HG02884 (cell line): ENCODE measurements around the gene IGSF3.
"Not testable (repeated sequence)": the region's sequence is repeated elsewhere in the genome, so short reads cannot be mapped to it uniquely, and the experiment has no call there.

ENCODE experiments used
- ATAC-seq: cut with Tn5 transposase; IDR thresholded peaks from one replicate; pipeline ENCODE4 v1.9.1; 2021; ENCODE audit warnings: mild to moderate bottlenecking, moderate library complexity; ENCODE audit not compliant: unreplicated experiment

IGSF3 gene

DNA sequence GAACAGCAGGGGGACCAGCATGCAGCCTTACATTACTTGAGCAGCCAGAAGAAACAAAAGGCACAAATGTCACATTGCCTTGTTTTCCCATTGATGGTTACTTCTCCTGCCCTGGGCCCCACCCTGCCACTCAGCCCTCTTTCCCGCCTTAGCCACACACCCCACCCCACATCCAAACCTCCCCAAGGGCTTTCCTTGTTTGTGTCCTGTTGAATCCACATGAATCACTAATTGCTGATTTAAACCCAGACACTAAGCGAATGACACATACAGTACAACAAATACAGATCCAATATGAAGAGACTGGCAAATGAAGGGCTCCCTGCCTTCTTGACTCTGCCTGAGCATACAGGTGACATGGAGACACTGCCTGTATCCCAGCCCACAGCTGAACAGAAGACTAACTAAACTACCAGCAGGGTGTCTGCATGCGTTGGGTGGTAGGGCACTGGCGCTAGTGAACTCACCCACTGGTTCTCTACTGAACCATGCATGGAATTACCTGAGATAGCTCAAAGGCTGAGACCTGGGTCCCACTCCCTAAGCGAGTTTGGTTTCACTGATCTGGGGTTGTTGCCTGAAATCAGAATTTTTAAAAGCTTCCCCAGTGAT lies 3.1 kb downstream of the IGSF3 start:
- ATAC-seq: no peak

DNA sequence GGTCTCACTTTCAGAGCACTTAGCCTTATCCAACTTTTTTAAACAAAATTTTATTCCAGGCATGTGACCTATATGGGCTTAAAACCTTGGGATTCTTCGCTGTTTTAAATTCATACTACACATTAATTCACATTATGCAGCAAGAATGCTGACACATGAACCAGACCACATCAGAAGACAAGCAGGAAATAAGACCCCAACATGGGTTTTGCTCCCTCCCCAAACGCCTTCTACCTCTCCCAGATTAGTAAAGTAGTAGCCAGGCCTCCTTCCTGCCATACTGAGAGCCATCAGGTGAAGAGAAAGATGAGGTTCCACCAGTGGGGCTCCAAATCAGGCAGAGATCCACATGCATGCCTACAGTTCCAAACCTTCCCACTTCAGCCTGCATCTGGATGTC lies 3.7 kb downstream of the IGSF3 start:
- no peak for ATAC-seq

DNA sequence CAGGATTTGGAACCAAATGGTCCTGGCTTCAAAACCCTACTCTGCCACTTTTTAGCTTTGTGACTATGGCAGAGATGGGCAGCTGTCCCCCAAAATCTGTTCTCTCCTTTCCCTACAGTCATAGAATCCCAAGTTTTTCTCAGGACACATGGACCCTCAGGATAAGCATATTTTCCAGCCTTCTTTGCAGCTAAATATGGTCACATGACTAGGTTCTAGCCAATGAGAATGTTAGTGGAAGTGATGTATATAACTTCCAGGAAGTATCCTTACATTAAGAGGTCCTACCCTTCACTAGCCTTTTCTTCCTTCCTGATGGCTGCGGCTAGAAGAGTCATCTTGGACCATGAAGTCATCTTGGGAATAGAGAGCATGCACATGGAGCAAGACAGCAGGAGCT lies 5.9 kb downstream of the IGSF3 start:
- no peak for ATAC-seq

DNA sequence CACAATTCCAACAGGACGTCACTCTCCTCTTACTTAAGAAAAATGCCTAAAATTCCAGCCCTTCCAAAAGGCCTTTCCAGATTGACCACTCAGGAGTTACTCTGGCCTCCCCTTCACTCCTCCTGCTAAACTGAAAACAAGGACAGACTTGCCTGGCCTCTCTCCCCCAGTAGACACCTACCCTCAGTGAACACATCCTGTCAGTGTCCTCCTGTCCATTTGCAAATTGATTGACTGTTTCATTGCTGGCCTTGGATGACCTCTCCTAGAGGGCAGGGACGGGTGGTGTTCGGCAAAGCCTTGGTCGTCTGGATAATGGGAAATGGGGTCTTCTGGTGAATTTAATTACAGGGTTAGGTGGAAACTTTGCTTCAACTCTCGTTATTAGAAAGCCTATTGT lies 8.9 kb downstream of the IGSF3 start:
- not testable (repeated sequence) for ATAC-seq

DNA sequence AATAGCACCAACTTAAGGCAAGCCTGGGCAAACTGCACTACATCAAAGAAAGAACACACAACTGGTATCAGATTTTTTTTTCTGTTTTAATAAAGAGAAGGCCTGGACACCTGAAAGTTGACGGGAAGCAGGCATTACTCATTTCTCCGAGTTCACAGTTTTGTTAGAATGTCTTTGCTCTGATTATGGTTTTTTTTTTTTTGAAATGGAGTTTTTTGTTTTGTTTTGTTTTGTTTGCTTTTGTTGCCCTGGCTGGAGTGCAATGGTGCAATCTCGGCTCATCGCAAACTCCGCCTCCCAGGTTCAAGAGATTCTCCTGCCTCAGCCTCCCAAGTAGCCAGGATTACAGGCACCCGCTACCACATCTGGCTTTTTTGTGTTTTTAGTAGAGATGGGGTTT lies 9.7 kb downstream of the IGSF3 start:
- not testable (repeated sequence) for ATAC-seq

DNA sequence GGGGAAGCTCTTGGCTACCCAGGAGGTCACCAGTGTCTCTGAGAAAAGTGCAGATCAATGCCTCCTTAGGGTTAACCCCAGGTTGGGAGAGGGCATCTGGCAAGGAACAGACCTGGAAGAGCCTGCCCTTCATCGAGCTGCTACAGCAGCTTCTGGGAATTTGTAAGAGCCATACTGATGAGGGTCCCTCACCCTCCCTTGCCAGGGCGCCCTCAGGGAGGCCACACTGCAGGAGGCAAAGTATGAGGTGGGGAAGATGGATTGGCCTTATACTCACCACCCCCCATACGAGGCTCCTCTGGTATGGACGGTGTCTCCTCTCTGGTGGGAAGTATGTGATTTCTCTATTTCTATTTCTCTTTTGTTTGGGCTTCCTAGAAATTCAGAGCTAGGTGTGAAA lies 13.2 kb downstream of the IGSF3 start:
- no peak for ATAC-seq

DNA sequence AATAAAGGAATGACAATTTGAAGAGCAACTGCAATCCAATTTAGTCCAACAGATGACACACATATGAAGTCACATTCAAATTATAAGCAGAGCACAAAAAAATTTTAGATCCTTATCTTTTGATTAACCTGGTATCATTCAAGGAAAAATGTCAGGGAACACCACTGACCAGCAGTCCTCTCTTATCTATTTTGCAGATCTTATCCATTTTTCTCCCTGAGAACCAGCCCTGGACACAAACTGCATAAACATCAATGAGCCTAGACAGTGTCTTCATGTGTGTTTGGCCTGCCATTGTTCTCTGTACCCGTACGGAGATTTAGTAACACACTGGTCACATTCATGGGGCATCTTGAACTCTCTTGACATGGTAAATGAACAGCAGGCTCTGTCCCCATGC lies 14.9 kb downstream of the IGSF3 start:
- not testable (repeated sequence) for ATAC-seq

DNA sequence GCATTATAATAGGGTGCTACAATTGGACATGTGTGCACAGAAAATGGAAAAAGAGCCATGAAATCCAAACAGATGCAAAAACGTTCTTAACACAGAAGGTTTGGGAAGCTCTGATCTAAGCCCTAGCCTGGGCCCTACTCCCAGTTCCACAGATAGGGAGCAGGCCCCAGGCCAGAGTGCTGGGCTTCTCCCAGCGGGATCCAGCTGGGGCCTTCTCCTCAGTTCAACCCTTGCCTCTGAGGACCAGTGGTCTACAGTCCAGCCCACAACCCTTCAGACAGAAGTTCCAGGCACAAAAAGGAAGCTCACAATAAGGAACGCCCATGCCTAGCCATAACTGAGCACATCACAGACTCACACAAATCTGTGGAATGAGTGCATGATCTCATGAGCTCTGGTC lies 16.8 kb downstream of the IGSF3 start:
- not testable (repeated sequence) for ATAC-seq

DNA sequence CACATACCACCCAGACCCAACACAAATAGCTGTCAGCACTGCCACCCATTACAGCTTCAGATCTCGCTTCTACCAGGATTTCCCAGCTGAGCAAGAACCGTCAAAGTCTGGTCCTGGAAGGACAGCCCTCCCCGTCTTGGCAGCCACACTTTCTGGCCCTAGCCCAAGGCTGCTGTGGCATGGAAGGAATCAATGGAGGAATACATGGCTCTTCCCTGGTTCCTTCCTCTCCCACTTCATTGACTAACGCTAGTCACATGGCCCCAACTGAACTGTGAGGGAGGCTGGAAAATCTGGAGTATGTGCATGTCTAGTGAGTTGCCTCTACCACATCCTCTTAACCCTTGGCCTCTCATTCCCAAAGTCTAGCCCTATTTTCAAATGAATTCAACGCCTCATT lies 18.5 kb downstream of the IGSF3 start:
- not testable (repeated sequence) for ATAC-seq

DNA sequence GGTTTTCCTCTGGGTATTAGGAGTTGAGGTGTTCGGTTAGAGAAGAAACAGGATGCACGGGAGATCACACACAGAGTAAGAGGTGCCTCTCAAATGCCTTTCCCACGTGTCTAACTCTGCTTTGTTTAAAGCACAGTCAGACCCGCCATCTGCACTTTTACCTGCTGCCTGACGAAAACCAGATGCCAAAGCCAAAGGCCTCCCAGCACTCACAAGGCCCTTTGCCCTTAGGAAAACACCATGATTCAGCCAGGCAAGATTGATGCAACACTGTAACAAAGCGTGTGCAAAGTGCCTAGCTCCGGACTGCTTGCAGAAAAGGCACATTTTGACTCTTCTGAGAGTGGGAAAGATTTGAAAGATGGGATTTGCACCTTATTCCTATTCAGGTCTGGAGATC lies 19.2 kb downstream of the IGSF3 start:
- not testable (repeated sequence) for ATAC-seq

DNA sequence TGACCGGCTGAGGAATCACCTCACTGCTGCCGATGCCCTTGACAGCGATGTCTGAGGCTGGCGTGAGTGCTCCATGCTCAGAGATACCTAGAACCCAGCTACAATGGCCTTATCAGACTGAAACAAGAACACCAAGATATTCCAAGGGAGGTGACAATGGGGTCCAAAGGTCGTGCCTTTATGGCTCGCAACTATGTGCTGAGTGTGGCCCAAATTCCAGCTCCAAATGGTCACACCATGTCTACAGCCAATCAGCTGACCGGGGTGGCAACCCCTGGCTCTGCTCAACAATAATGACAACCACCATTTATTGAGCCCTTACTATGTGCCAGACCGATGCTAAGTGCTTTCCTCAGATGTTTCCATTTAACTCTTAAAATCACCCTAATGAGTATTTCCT lies 20.3 kb downstream of the IGSF3 start:
- not testable (repeated sequence) for ATAC-seq

DNA sequence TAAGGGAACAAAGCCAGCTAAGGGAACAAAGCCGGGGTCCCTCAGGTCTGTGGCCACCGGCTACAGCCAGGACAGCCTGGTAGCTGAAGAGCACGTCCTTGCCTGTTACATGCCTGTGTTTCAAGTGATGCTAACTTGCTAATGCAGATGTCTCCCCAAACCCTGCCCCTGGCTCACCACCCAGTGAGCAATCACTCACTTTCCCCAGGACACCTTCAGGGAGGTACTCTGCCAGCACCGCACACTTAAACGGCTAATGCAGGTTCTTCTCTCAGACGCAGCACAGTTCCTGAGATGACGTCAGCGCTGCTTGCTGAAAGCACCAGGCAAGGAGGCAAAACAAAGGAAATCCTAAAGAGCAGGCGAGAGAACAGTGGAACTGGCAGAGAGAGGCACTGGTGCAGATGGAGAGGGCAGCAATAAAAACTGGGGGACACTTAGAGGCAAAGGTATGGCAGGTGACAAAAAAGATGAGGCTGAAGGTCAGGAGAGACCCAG lies 20.8 kb downstream of the IGSF3 start:
- ATAC-seq: not testable (repeated sequence)

DNA sequence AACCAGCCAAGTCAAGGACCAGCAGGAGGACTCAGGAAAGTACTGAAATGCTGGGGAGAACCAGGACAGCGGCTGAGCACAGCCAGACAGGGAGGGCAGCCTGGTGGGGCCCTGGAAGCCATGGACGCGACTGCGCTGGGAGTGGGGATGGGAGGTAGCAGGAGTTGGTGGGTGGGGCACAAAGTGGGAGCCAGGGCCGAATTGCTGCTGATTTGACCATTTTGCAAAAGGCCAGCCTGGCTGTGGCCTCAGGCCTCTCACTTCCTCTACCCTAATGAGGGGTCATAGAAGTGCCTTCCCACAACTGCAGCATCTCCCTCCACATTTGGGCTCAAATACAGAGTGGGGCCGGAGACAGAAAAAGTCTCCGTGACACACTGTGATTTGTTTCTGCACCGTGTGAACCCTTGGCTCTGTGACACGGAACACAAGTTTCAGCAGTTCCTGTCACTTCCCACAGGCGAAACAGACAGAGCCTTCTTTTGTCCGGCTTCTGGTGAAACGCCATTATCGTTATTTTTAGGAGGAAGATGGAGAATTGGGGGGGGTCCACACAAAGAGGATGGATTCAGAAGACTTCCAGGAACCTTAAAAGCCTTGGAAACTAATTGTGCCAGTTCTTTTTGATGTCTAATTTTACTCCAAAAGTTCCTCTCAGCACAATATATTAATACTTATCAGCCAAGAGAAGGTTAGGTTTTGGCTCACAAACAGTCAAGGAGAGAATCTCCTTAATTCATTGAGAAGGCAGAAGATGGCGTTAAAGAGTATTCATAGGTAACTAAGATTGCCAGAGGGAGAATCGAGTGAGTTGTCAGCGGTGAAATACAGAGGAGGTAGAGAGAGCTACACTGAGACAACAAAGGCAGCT lies 21.5 kb downstream of the IGSF3 start:
- ATAC-seq: not testable (repeated sequence)

DNA sequence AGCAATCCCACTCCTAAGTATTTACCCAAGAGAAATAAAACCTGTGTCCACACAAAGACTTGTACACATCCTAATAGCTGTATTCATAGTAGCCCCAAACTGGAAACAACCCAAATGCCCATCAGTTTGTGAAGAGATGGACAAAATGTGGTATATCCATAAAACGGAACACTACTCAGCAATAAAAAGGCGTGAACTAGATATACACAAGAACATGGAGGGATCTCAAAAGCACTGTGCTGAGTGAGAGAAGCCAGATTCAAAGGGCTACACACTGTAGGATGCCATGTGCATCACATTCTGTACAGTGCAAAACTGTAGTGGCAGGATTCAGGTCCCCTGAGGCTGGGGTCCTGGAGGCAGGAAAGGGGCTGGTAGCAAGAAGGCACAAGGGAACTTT lies 22.5 kb downstream of the IGSF3 start:
- ATAC-seq: not testable (repeated sequence)

DNA sequence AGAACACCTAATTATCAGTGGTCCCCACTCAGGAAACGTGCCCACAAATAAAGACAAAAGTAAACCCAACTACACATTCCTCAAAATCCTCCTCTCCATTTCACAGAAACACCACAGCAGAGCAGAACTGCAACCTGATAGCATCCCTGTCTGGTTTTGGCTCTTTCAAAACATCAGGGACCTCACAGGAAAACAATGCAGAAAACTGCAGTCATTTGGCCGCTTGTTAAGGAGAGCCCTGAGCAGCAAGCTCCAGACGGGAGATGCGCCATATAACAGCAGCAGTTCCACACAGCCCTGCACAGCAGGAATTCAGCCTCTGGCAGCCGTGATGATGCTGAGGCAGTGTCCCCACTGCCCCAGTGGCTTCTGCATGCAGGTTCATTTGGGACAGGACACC lies 23.4 kb downstream of the IGSF3 start:
- not testable (repeated sequence) for ATAC-seq

DNA sequence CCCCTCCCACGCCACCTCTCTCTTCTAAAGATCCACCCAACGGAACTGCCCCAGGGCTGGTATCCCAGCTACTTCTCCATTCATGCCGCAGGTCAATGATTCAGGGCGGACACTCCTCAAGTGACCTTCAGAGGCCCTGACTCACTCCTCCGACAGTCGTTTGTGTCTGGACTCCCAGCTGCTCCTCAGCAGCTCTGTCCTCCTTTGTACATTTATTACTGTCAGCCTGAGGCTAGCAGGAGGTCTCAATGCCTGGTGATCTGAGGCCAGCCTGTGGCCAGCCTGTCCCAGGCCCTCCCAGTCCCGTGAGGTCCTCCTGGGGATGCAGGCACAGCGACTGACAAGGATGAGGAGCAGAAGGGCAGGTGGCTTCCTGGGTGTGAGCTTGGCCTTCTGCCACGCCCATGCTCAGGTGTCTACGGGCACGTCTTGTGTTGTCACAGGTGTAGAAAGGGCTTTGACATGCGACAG lies 24.2 kb downstream of the IGSF3 start:
- not testable (repeated sequence) for ATAC-seq

DNA sequence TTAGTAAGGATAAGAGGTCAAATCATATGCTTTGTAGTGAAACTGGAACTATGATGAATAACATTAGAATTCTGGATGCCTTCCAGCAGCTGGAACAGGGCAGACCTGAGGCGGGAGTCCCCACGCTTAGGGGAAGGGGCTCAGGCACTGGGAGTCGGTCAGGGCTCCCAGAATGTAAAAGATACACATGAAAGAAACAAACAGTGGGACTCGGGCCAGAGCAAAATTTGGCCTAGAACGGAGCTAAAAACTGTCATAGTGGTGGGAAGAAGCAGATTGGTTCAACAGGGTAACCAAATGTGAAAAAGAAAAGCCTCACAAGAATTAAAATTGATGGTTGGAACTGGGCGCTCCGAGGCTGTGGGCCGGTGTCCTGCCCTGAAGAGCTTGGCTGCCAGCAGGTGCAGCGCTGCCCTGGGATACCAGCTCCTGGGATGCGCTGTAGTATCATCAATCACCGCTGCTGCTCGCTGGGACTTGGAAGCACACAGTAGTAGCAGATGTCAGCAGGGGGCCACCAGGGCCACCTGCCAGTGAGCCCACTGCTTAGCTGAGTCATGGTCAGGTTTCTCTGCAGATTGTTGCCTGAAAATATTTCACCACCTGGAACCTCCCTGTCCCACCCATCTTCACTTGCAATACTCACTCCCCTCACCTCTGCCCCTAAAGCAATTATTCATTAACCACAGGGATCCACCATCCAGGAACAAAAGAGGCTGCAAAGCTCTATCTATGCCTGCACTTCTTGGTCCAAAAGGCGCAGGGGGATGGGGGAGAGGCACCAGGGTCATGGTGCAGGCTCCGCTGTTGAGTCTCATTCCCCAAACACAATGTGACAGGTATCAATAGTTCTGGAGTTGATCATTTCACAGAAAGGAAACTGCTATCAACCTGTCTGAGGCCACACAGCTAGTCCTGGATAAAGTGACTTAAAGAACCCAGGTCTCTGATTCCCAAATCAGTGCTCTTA lies 24.9 kb downstream of the IGSF3 start:
- ATAC-seq: not testable (repeated sequence)

DNA sequence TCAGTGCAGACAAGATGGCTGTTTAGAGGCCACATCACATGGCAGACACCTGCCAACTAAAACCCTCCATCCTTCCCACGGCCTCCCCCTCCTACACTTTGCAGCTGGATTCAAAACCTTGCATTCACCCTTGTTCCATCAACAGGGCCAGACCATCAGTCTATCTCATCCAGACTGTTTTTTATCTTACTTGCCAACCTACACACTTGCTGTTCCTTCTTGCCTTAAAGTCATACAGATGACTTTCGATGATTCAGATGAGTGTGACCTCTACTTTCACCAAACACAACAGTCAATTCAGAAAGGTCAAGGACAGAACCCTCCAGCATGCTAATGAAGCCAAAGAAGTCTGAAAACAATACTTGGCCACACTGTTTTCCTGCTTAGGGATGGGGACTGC lies 29.9 kb downstream of the IGSF3 start:
- not testable (repeated sequence) for ATAC-seq

DNA sequence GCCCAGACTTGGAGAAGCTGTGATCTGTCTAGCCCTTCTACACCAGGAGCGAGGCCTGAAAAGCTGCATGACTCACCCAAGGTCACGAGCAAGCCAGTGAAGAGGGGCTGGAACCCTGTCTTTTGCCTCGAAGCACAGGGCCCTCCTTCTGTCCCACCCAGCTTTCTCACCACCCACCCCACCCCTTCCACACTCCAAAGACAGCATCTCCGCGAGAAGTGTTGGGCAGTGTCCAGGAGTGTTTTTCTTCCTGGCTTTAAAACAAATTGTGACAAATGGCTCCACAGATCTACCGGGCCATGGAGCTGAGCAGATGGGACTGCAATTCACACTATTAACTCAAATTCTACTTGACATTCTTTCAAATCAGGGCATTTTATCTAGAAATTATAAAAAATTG lies 30.9 kb downstream of the IGSF3 start:
- ATAC-seq: not testable (repeated sequence)

DNA sequence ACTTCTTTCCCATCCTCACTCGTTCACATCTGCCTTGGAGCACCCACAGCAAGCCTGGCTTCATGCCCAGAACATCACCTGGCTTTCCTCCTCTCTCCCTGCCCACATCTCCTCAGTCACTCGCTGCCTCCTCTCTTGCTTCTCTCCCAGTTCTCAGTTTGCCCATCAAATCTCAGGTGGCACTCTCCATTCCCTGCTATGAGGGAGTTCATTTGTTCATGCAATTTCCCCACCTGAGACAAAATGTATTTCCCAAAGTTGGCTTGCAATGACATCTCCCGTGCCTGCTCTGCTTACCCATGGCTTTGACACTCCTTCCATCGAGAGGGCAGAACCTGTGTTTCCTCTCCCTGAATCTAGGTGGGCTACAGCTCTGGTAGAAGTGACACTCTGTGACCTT lies 33.1 kb downstream of the IGSF3 start:
- ATAC-seq: not testable (repeated sequence)
